Lung (tissue), 12 donors: ENCODE results near the gene TRIM4. TPM values are rescaled to one million over a fixed set of nuclear protein-coding genes. Genes with fewer than 3 reads are reported as not detected.
"Not testable (repeated sequence)": the region's sequence is repeated elsewhere in the genome, so short reads cannot be mapped to it uniquely, and the experiment has no call there.

Experiments used
- ATAC-seq: fragments of 200-7000 bp; cut with Tn5 transposase; one replicate; pipeline ENCODE4 v1.9.1; 2020; ENCODE audit warnings: moderate number of reproducible peaks; ENCODE audit not compliant: insufficient read depth, low FRiP score
- DNase-seq, 3 donors: peaks; one replicate each; pipeline ENCODE4 v3.0.0-alpha.2; 2013 to 2017
- H3K27ac ChIP-seq, 2 donors: one replicate each; pipeline ENCODE4 v1.5.1; 2013; ENCODE audit warnings: mild to moderate bottlenecking in 2 of 2, moderate library complexity in 2 of 2, control low read depth in 1 of 2, inconsistent platforms in 1 of 2, low read depth in 1 of 2, low read length in 1 of 2
- H3K27me3 ChIP-seq, 3 donors: one replicate each; pipeline ENCODE4 v1.5.1; 2013; ENCODE audit warnings: low read length in 2 of 3; ENCODE audit not compliant: control insufficient read depth in 3 of 3, insufficient read depth in 3 of 3
- H3K36me3 ChIP-seq, 4 donors: one replicate each; pipeline ENCODE4 v1.5.1; 2013; ENCODE audit warnings: low read length in 4 of 4, mild to moderate bottlenecking in 1 of 4, moderate library complexity in 1 of 4; ENCODE audit not compliant: control insufficient read depth in 4 of 4, insufficient read depth in 4 of 4
- H3K4me1 ChIP-seq, 5 donors: one replicate each; pipeline ENCODE4 v1.5.1; 2013; ENCODE audit warnings: low read length in 5 of 5, mild to moderate bottlenecking in 2 of 5, moderate library complexity in 1 of 5; ENCODE audit not compliant: control insufficient read depth in 5 of 5, insufficient read depth in 5 of 5
- H3K4me3 ChIP-seq: one replicate; pipeline ENCODE4 v1.5.1; 2013; ENCODE audit warnings: mild to moderate bottlenecking, control low read depth, moderate library complexity
- H3K9ac ChIP-seq, 2 donors: one replicate each; pipeline ENCODE4 v1.5.1; 2013; ENCODE audit warnings: low read length in 2 of 2, control low read depth in 1 of 2; ENCODE audit not compliant: insufficient read depth in 1 of 2
- H3K9me3 ChIP-seq, 4 donors: one replicate each; pipeline ENCODE4 v1.5.1; 2013; ENCODE audit warnings: low read length in 3 of 4, mild to moderate bottlenecking in 1 of 4, moderate library complexity in 1 of 4; ENCODE audit not compliant: control insufficient read depth in 4 of 4, insufficient read depth in 3 of 4
- CTCF ChIP-seq: IDR thresholded peaks from 2 replicates; pipeline ENCODE4 v1.5.1; 2012; ENCODE audit warnings: mild to moderate bottlenecking; ENCODE audit errors: control extremely low read depth, extremely low read depth
- WGBS, 2 donors: extraction: QIAGEN DNeasy Blood & Tissue Kit; methylation state at CpG; one replicate each; pipeline ENCODE4 v1.1.7; 2013; 5-methylcytosine and 5-hydroxymethylcytosine counted together
- polyA plus RNA-seq, 2 donors: library from polyadenylated mRNA; stranded (reverse); fragments of 200-250 nt; gene quantifications; one replicate each; pipeline ENCODE4 v1.2.1, GENCODE V29; 2013
- total RNA-seq, 2 donors: library from RNA; depleted of rRNA in 1 of 2; stranded (reverse); fragments of >200 nt in 1 of 2; gene quantifications; one replicate each; pipeline ENCODE4 v1.2.1, GENCODE V29; 2014 to 2021
- donor health status: control.
- donor health status: control.
- donor health status: Bipolar disorder and iron deficiency.
- donor health status: healthy.
- donor health status: DM: yes; HTN: yes; CAD: no.

Gene TRIM4
- total and polyA plus RNA-seq, 4 donors = 14.0 to 34.3 (median 21.7) TPM

- TF ChIP-seq CTCF = no peak
- 39 to 47% methylated on average over 3 of the region's 3 CpGs for WGBS, 2 donors
- ATAC-seq (peak; percentile 68), DNase-seq (no peak)
- Histone ChIP-seq H3K4me3 (no peak overlapping the region), H3K27ac (peak overlapping the region in 1 of 2 donors; percentile 89), H3K4me1 (no peaks in the 10 kb centered on the region), H3K9ac (no peak overlapping the region), H3K36me3 (no peaks in the 10 kb centered on the region), H3K9me3 (peaks cover 0 to 3% (median 1%) of the 10 kb centered on the region in 4 donors), H3K27me3 (no peaks in the 10 kb centered on the region)
These were observed 34.3 kb upstream of the TRIM4 start for GRCh38 chr7:99953649-99954048.

GRCh38 chr7:99952649-99953048, 33.3 kb upstream of the TRIM4 start:
- not testable (repeated sequence) for H3K27ac ChIP-seq, H3K4me3 ChIP-seq, H3K27me3 ChIP-seq, DNase-seq, ATAC-seq, H3K36me3 ChIP-seq, H3K9ac ChIP-seq, H3K4me1 ChIP-seq, H3K9me3 ChIP-seq
- 53 to 79% methylated on average over 1 to 4 of the region's 4 CpGs for WGBS, 2 donors

GRCh38 chr7:99950819-99951218, 31.5 kb upstream of the TRIM4 start:
- H3K9me3 ChIP-seq, H3K27me3 ChIP-seq, ATAC-seq, H3K36me3 ChIP-seq, H3K27ac ChIP-seq, H3K4me1 ChIP-seq, H3K4me3 ChIP-seq, H3K9ac ChIP-seq, DNase-seq: not testable (repeated sequence)
- 91 to 94% methylated on average over 6 of the region's 6 CpGs for WGBS, 2 donors

DNA sequence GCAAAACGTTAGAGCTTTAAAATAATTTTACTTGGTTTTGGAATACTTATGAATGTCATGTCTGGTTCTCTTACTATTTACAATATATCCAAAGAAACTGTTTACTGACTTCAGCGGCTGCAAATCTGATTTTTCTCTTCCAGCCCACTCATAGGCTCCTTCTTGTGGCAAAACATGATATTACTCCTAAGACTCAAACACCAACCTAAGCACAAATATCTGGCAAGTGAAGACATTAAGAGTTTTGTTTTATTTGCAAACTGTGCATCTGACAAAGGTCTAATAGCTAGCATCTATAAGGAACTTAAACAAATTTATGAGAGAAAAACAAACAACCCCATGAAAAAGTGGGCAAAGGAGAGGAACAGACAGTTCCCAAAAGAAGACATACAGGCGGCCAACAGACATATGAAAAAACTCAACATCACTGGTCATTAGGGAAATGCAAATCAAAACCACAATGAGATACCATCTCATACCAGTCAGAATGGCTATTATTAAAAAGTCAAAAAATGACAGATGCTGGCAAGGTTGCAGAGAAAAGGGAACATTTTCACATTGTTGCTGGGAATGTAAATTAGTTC, 30.4 kb upstream of the TRIM4 start:
- H3K27me3 ChIP-seq = peaks cover 0 to 4% (median 0%) of the 10 kb centered on the region in 3 donors
- H3K4me1 ChIP-seq = no peaks in the 10 kb centered on the region
- peak; percentile 13 for TF ChIP-seq CTCF
- H3K36me3 ChIP-seq = no peaks in the 10 kb centered on the region
- no peak for ATAC-seq
- H3K9ac ChIP-seq = no peak overlapping the region
- DNase-seq = peak in 2 of 3 donors; percentile 40 to 50
- WGBS, 2 donors = 47 to 49% methylated on average over 3 of the region's 3 CpGs
- no peak overlapping the region for H3K27ac ChIP-seq
- H3K4me3 ChIP-seq = no peak overlapping the region
- peaks cover 0 to 3% (median 1%) of the 10 kb centered on the region in 4 donors for H3K9me3 ChIP-seq
